OCI-LY7 (cell line): ENCODE data around the gene NFX1.
"Not testable (repeated sequence)": the region's sequence is repeated elsewhere in the genome, so short reads cannot be mapped to it uniquely, and the experiment has no call there.

ENCODE experiments used
- CTCF ChIP-seq: fragments of 200-600 bp; sonication (generic); conservative IDR thresholded peaks from 2 replicates; pipeline ENCODE4 v1.5.1; 2014; ENCODE audit warnings: mild to moderate bottlenecking, antibody characterized with exemption, low read length, moderate library complexity, mixed read lengths
- EZH2phosphoT487 ChIP-seq: fragments of 200-600 bp; sonication (generic); IDR thresholded peaks from 2 replicates; pipeline ENCODE4 v1.6.1; 2018; ENCODE audit warnings: low read depth, borderline replicate concordance, mild to moderate bottlenecking, mixed run types, antibody characterized with exemption, low read length, moderate library complexity, mixed read lengths

- not testable (repeated sequence) for TF ChIP-seq CTCF, EZH2phosphoT487
These were observed 102.3 kb downstream of the NFX1 start for GRCh38 chr9:33392591-33393021.
